Hepatocyte (in vitro differentiated cells): ENCODE results near the gene AGAP1.

Experiments
- EZH2 ChIP-seq: fragments of 200-600 bp; sonication (generic); IDR thresholded peaks from 2 replicates; pipeline ENCODE4 v1.6.1; 2016; ENCODE audit warnings: antibody characterized with exemption, mild to moderate bottlenecking, borderline replicate concordance
- TF ChIP-seq, protein P1 (sequence below): fragments of 200-600 bp; sonication (generic); IDR thresholded peaks from 2 replicates; pipeline ENCODE4 v1.5.1; 2016; ENCODE audit warnings: antibody characterized with exemption, mild to moderate bottlenecking; ENCODE audit not compliant: poor library complexity

DNA sequence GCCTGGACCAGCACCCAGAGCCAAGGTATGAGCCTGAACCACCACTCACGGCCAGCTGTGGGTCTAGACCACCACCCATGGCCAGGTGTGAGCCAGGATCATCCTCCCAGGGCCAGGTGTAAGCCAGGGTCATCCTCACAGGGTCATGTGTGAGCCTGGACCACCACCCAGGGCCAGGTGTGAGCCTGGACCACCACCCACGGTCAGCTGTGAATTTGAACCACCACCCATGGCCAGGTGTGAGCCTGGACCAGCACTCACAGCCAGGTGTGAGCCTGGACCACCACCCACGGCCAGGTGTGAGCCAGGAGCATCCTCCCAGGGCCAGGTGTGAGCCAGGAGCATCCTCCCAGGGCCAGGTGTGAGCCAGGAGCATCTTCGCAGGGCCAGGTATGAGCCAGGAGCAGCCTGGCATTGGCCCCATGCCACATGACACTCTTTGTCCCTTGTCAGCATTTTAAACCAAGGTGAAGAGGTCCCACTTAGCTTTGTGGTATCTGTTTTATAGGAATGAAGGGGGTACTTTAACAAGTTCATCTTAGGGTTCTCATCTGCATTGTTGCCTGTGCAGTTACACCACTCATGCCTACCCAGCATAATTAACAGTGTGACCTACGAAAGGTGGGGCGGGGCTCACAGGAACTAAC is 71.2 kb downstream of the AGAP1 start:
- TF ChIP-seq, protein P1, sequence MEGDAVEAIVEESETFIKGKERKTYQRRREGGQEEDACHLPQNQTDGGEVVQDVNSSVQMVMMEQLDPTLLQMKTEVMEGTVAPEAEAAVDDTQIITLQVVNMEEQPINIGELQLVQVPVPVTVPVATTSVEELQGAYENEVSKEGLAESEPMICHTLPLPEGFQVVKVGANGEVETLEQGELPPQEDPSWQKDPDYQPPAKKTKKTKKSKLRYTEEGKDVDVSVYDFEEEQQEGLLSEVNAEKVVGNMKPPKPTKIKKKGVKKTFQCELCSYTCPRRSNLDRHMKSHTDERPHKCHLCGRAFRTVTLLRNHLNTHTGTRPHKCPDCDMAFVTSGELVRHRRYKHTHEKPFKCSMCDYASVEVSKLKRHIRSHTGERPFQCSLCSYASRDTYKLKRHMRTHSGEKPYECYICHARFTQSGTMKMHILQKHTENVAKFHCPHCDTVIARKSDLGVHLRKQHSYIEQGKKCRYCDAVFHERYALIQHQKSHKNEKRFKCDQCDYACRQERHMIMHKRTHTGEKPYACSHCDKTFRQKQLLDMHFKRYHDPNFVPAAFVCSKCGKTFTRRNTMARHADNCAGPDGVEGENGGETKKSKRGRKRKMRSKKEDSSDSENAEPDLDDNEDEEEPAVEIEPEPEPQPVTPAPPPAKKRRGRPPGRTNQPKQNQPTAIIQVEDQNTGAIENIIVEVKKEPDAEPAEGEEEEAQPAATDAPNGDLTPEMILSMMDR = no peak
- TF ChIP-seq EZH2 = no peak
